Trophoblast cell (in vitro differentiated cells and primary cell): ENCODE results near the gene MYRF.

Experiments used
- DNase-seq, 2 donors: peaks; one replicate each; pipeline ENCODE4 v3.0.0-alpha.2; 2016
- H2AFZ ChIP-seq: 2 replicates; pipeline ENCODE4 v1.6.1; 2013; ENCODE audit warnings: low read length, moderate library complexity, mild to moderate bottlenecking; ENCODE audit not compliant: insufficient read depth, poor library complexity
- H2AK5ac ChIP-seq: 2 replicates; pipeline ENCODE4 v1.6.1; 2013; ENCODE audit warnings: mild to moderate bottlenecking, low read length
- H2BK120ac ChIP-seq: 2 replicates; pipeline ENCODE4 v1.6.1; 2013; ENCODE audit warnings: low read length, mild to moderate bottlenecking, moderate library complexity; ENCODE audit not compliant: insufficient read depth, poor library complexity
- H2BK12ac ChIP-seq: 2 replicates; pipeline ENCODE4 v1.6.1; 2013; ENCODE audit warnings: mild to moderate bottlenecking, low read length, moderate library complexity
- H2BK5ac ChIP-seq: 2 replicates; pipeline ENCODE4 v1.6.1; 2013; ENCODE audit warnings: low read length, low read depth, moderate library complexity, mild to moderate bottlenecking; ENCODE audit not compliant: poor library complexity
- H3K14ac ChIP-seq: 2 replicates; pipeline ENCODE4 v1.6.1; 2013; ENCODE audit warnings: mild to moderate bottlenecking, low read length
- H3K18ac ChIP-seq: 2 replicates; pipeline ENCODE4 v1.6.1; 2013; ENCODE audit warnings: mild to moderate bottlenecking, low read length
- H3K23ac ChIP-seq: 2 replicates; pipeline ENCODE4 v1.6.1; 2013; ENCODE audit warnings: low read length
- H3K27ac ChIP-seq: 2 replicates; pipeline ENCODE4 v1.5.1; 2013; ENCODE audit warnings: low read depth, mild to moderate bottlenecking, inconsistent platforms, low read length, moderate library complexity
- H3K27me3 ChIP-seq: 2 replicates; pipeline ENCODE4 v1.6.1; 2013; ENCODE audit warnings: inconsistent platforms, mild to moderate bottlenecking, low read length, moderate library complexity; ENCODE audit not compliant: insufficient read depth
- H3K36me3 ChIP-seq, 2 experiments: 1 replicate in 1 of 2; 2 replicates in 1 of 2; pipeline ENCODE4 v1.6.1; 2013; ENCODE audit warnings: low read length in 2 of 2, mild to moderate bottlenecking in 2 of 2, moderate library complexity in 1 of 2; ENCODE audit not compliant: insufficient read depth in 2 of 2, control insufficient read depth in 1 of 2
- H3K4ac ChIP-seq: 2 replicates; pipeline ENCODE4 v1.6.1; 2013; ENCODE audit warnings: low read depth, mild to moderate bottlenecking, low read length, moderate library complexity
- H3K4me1 ChIP-seq, 2 experiments: 1 replicate in 1 of 2; 2 replicates in 1 of 2; pipeline ENCODE4 v1.6.1; 2013; ENCODE audit warnings: low read length in 2 of 2, mild to moderate bottlenecking in 2 of 2, moderate library complexity in 1 of 2; ENCODE audit not compliant: insufficient read depth in 2 of 2, control insufficient read depth in 1 of 2
- H3K4me2 ChIP-seq: 2 replicates; pipeline ENCODE4 v1.6.1; 2013; ENCODE audit warnings: inconsistent platforms, mild to moderate bottlenecking, low read length, moderate library complexity
- H3K4me3 ChIP-seq: 2 replicates; pipeline ENCODE4 v1.5.1; 2013; ENCODE audit warnings: mild to moderate bottlenecking, low read depth, low read length, inconsistent platforms
- H3K79me1 ChIP-seq: one replicate; pipeline ENCODE4 v1.6.1; 2013; ENCODE audit warnings: low read length
- H3K79me2 ChIP-seq: 2 replicates; pipeline ENCODE4 v1.6.1; 2013; ENCODE audit warnings: low read length, mild to moderate bottlenecking; ENCODE audit not compliant: control insufficient read depth, insufficient read depth, poor library complexity
- H3K9ac ChIP-seq: 2 replicates; pipeline ENCODE4 v1.6.1; 2013; ENCODE audit warnings: mild to moderate bottlenecking, low read length
- H3K9me3 ChIP-seq: 2 replicates; pipeline ENCODE4 v1.6.1; 2013; ENCODE audit warnings: low read depth, mild to moderate bottlenecking, control low read depth, inconsistent platforms, low read length; ENCODE audit not compliant: insufficient read depth
- H4K12ac ChIP-seq: 2 replicates; pipeline ENCODE4 v1.6.1; 2013; ENCODE audit warnings: low read depth, mild to moderate bottlenecking, low read length, moderate library complexity
- H4K8ac ChIP-seq: 2 replicates; pipeline ENCODE4 v1.6.1; 2013; ENCODE audit warnings: low read depth, mild to moderate bottlenecking, low read length, moderate library complexity
- H4K91ac ChIP-seq: one replicate; pipeline ENCODE4 v1.6.1; 2013; ENCODE audit warnings: low read depth, mild to moderate bottlenecking, low read length, moderate library complexity
- WGBS: extraction: QIAGEN DNeasy Blood & Tissue Kit; methylation state at CpG from one replicate; pipeline ENCODE4 v1.1.7; 2013; ENCODE audit warnings: missing lambda C conversion rate; ENCODE audit not compliant: insufficient read length, insufficient coverage; ENCODE audit errors: extremely low coverage; 5-methylcytosine and 5-hydroxymethylcytosine counted together

MYRF gene

DNA sequence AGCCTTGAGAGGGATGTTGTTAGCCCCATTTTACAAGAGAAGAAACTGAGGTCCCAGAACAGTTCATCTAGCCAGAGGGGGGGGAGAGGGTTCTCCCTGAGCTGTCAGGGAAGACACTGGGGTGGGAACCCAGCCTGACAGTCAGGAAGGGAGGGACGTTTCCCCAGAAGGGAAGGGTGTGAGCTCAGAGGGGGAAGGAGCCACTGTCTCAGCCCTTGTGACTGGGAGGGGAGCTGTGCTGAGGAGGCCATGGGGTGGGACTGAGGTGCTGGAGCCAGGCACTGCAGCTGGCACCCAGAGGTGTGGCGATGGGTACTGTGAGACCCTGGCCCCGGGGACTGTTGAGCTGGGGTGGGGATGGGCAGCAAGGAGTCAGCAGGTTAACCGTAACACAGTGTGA lies 36.6 kb upstream of the MYRF start:
- DNase-seq = no peak
- Histone ChIP-seq H3K4ac (no peak overlapping the region), H3K4me1 (peaks cover 7 to 13% of the 10 kb centered on the region in 2 experiments), H2BK120ac (no peak overlapping the region), H4K8ac (no peak overlapping the region), H3K4me3 (no peak overlapping the region), H2AK5ac (no peak overlapping the region), H3K18ac (no peak overlapping the region), H4K12ac (no peak overlapping the region), H3K27ac (no peak overlapping the region), H4K91ac (no peak overlapping the region), H3K23ac (no peak overlapping the region), H3K79me2 (no peaks in the 10 kb centered on the region), H3K9me3 (no peaks in the 10 kb centered on the region), H3K36me3 (no peaks in the 10 kb centered on the region), H3K14ac (no peak overlapping the region), H2BK12ac (no peak overlapping the region), H2BK5ac (no peak overlapping the region), H3K9ac (no peak overlapping the region), H2AFZ (no peak overlapping the region), H3K79me1 (peaks cover 6% of the 10 kb centered on the region), H3K4me2 (no peak overlapping the region), H3K27me3 (no peaks in the 10 kb centered on the region)
- WGBS = no CpG with 5 or more reads among the region's 4 CpGs

DNA sequence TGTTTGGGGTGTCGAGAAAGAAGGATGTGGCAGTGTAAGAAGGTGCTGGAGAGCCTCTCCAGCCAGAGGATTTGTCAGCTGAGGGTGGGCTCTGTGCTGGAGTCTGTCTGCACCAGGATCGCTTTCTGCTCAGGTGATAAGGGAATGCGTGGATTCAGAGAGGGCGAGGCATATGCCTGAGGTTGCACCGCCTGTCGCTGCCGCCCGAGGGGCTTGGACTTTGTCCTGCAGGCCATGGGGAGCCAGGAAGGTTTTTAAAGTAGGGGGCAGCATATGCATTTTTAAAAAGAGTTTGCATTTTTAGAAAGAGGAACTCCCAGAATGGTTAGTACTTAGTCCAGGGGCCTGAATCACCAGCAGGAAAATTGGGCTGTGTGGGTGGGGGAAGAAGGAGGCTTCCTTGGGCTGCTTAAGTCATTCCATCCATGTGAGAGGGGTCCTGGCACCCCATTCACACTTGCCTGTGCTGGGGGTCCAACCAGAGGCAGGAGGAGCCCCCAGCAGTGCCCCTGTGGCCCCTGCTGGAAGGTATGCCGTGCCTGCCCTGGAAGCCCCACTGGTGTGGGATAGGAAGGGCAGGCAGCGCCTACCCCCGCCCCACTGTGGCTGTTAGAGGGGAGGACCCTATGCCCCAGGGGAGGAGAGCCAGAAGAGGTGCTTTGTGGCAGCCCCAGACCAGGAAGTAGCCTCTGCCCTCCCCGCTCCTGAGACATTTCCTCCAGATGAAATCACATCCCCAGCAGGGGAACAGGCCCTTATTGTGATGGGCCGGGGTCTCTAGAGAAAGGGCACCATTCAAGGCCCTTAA lies 35.8 kb upstream of the MYRF start:
- Histone ChIP-seq H4K12ac (no peak overlapping the region), H2BK5ac (no peak overlapping the region), H2BK120ac (no peak overlapping the region), H3K9ac (no peak overlapping the region), H3K36me3 (no peaks in the 10 kb centered on the region), H3K27ac (no peak overlapping the region), H3K4me1 (peaks cover 7 to 13% of the 10 kb centered on the region in 2 experiments), H3K9me3 (no peaks in the 10 kb centered on the region), H3K27me3 (no peaks in the 10 kb centered on the region), H3K14ac (no peak overlapping the region), H2AFZ (no peak overlapping the region), H4K8ac (peak overlapping the region; percentile 2), H3K4ac (no peak overlapping the region), H3K4me2 (no peak overlapping the region), H2BK12ac (peak overlapping the region; percentile 27), H3K79me1 (peaks cover 6% of the 10 kb centered on the region), H3K4me3 (no peak overlapping the region), H2AK5ac (no peak overlapping the region), H4K91ac (no peak overlapping the region), H3K79me2 (no peaks in the 10 kb centered on the region), H3K23ac (no peak overlapping the region), H3K18ac (no peak overlapping the region)
- no CpG with 5 or more reads among the region's 13 CpGs for WGBS
- no peak for DNase-seq

GRCh38 chr11:61717286-61718033 lies 35.0 kb upstream of the MYRF start:
- H4K8ac ChIP-seq = no peak overlapping the region
- H3K27me3 ChIP-seq = no peaks in the 10 kb centered on the region
- no peak overlapping the region for H4K12ac ChIP-seq
- H3K4me1 ChIP-seq = peaks cover 7 to 13% of the 10 kb centered on the region in 2 experiments
- H3K23ac ChIP-seq = no peak overlapping the region
- no peak for DNase-seq
- WGBS = no CpG with 5 or more reads among the region's 19 CpGs
- no peak overlapping the region for H3K27ac ChIP-seq
- H3K79me2 ChIP-seq = no peaks in the 10 kb centered on the region
- peak overlapping the region; percentile 17 for H3K4me3 ChIP-seq
- no peak overlapping the region for H3K9ac ChIP-seq
- H3K4me2 ChIP-seq = no peak overlapping the region
- peaks cover 6% of the 10 kb centered on the region for H3K79me1 ChIP-seq
- no peaks in the 10 kb centered on the region for H3K9me3 ChIP-seq
- no peak overlapping the region for H3K4ac ChIP-seq
- no peak overlapping the region for H3K14ac ChIP-seq
- H2BK5ac ChIP-seq = no peak overlapping the region
- no peak overlapping the region for H2BK12ac ChIP-seq
- H2AFZ ChIP-seq = no peak overlapping the region
- H3K36me3 ChIP-seq = no peaks in the 10 kb centered on the region
- no peak overlapping the region for H2AK5ac ChIP-seq
- no peak overlapping the region for H2BK120ac ChIP-seq
- peak overlapping the region; percentile 30 for H4K91ac ChIP-seq
- no peak overlapping the region for H3K18ac ChIP-seq

GRCh38 chr11:61718046-61718531 lies 34.3 kb upstream of the MYRF start:
- DNase-seq = no peak
- peak overlapping the region; percentile 30 for H4K91ac ChIP-seq
- WGBS = no CpG with 5 or more reads among the region's 9 CpGs

More at GRCh38 chr11:61718046-61718531, 34.3 kb upstream of the MYRF start:
- Histone ChIP-seq H3K4ac (no peak overlapping the region), H2BK120ac (no peak overlapping the region), H3K36me3 (no peaks in the 10 kb centered on the region), H2AFZ (no peak overlapping the region), H3K9me3 (no peaks in the 10 kb centered on the region), H3K18ac (peak overlapping the region; percentile 3), H2BK5ac (no peak overlapping the region), H3K23ac (no peak overlapping the region), H4K8ac (peak overlapping the region; percentile 45), H3K14ac (no peak overlapping the region), H4K12ac (no peak overlapping the region), H3K4me2 (peak overlapping the region; percentile 82), H3K79me1 (peaks cover 6% of the 10 kb centered on the region), H3K27ac (no peak overlapping the region), H3K27me3 (no peaks in the 10 kb centered on the region), H3K4me1 (peaks cover 7 to 13% of the 10 kb centered on the region in 2 experiments), H3K9ac (no peak overlapping the region), H3K79me2 (no peaks in the 10 kb centered on the region), H3K4me3 (peak overlapping the region; percentile 34), H2AK5ac (no peak overlapping the region), H2BK12ac (no peak overlapping the region)
